Lower leg skin (tissue), 4 donors: ENCODE results near the gene PCMT1. TPM values are rescaled to one million over a fixed set of nuclear protein-coding genes. Genes with fewer than 3 reads are reported as not detected.
"Not testable (repeated sequence)": the region's sequence is repeated elsewhere in the genome, so short reads cannot be mapped to it uniquely, and the experiment has no call there.

ENCODE experiments used
- DNase-seq, 2 donors: peaks; one replicate each; pipeline ENCODE4 v3.0.0-alpha.2; 2019; ENCODE audit warnings: low spot score in 2 of 2
- H3K4me3 ChIP-seq: fragments of 200-600 bp; sonication (generic); 2 replicates; pipeline ENCODE4 v1.5.1; 2017; ENCODE audit warnings: mild to moderate bottlenecking, low read depth; ENCODE audit not compliant: poor library complexity, severe bottlenecking
- CTCF ChIP-seq, 3 donors: fragments of 450-650 bp; IDR thresholded peaks; one replicate each; pipeline ENCODE4 v1.5.1; 2016; ENCODE audit warnings: antibody characterized with exemption in 3 of 3, mild to moderate bottlenecking in 3 of 3, moderate library complexity in 2 of 3
- POLR2A ChIP-seq, 2 donors: fragments of 450-650 bp; IDR thresholded peaks; one replicate each; pipeline ENCODE4 v1.6.1; 2016 to 2017; ENCODE audit warnings: antibody characterized with exemption in 2 of 2, mild to moderate bottlenecking in 1 of 2, moderate library complexity in 1 of 2
- WGBS, 2 donors: methylation state at CpG; one replicate each; pipeline ENCODE4 v1.1.5; 2018; 5-methylcytosine and 5-hydroxymethylcytosine counted together
- intact Hi-C: fragments of 100-400 bp; cut with DNase I; formaldehyde crosslinking; loops from one replicate; pipeline ENCODE4 v1.15.0; 2023; ENCODE audit warnings: low total_unique reads
- total RNA-seq, 4 donors: library from RNA; depleted of rRNA; stranded (reverse); fragments of >200 nt; gene quantifications; one replicate each; pipeline ENCODE4 v1.1.0, GENCODE V29; 2016

Gene PCMT1
- total RNA-seq, 4 donors from 2014 or later, result 68.4 to 93.5 (median 78.3) TPM

GRCh38 chr6:149842331-149842730 is 92.8 kb downstream of the PCMT1 start:
- DNase-seq, result no peak
- no peak overlapping the region for H3K4me3 ChIP-seq
- 91 to 93% methylated on average over 7 of the region's 7 CpGs for WGBS, 2 donors
- TF ChIP-seq CTCF (IDR thresholded peaks at IDR 0.05) (no peak), POLR2A (IDR thresholded peaks at IDR 0.05) (no peak)
- intact Hi-C loops, result no loop called here

- intact Hi-C loops, result no loop called here
- no peak for DNase-seq
- H3K4me3 ChIP-seq, result no peak overlapping the region
- TF ChIP-seq POLR2A (IDR thresholded peaks at IDR 0.05) (no peak), CTCF (IDR thresholded peaks at IDR 0.05) (no peak)
- WGBS, 2 donors, result 82 to 86% methylated on average over 10 of the region's 10 CpGs
These were observed 93.6 kb downstream of the PCMT1 start for GRCh38 chr6:149843051-149843633.

- intact Hi-C loops, H3K4me3 ChIP-seq, DNase-seq: not testable (repeated sequence)
- WGBS, 2 donors, result 77 to 82% methylated on average over 4 of the region's 4 CpGs
These were observed 94.5 kb downstream of the PCMT1 start for GRCh38 chr6:149844036-149844435.

GRCh38 chr6:149844480-149844879 is 94.9 kb downstream of the PCMT1 start:
- TF ChIP-seq POLR2A (IDR thresholded peaks at IDR 0.05) (no peak), CTCF (IDR thresholded peaks at IDR 0.05) (no peak)

GRCh38 chr6:149845549-149845948 is 96.0 kb downstream of the PCMT1 start:
- no peak for DNase-seq
- intact Hi-C loops, result no loop called here
- H3K4me3 ChIP-seq, result no peak overlapping the region
- TF ChIP-seq CTCF (IDR thresholded peaks at IDR 0.05) (no peak), POLR2A (IDR thresholded peaks at IDR 0.05) (no peak)
- WGBS, 2 donors, result 65 to 75% methylated on average over 3 of the region's 3 CpGs

More at GRCh38 chr6:149844480-149844879, 94.9 kb downstream of the PCMT1 start:
- DNase-seq, result no peak
- intact Hi-C loops, result no loop called here
- WGBS, 2 donors, result 89 to 97% methylated on average over 2 of the region's 2 CpGs
- H3K4me3 ChIP-seq, result no peak overlapping the region

GRCh38 chr6:149846321-149846720 is 96.8 kb downstream of the PCMT1 start:
- TF ChIP-seq CTCF (IDR thresholded peaks at IDR 0.05) (no peak), POLR2A (IDR thresholded peaks at IDR 0.05) (no peak)
- WGBS, 2 donors, result 65 to 67% methylated on average over 7 of the region's 7 CpGs
- intact Hi-C loops, result no loop called here
- DNase-seq, result no peak
- H3K4me3 ChIP-seq, result no peak overlapping the region
